H1 (cell line): ENCODE data around the gene CHPT1. TPM values are rescaled to one million over a fixed set of nuclear protein-coding genes. Genes with fewer than 3 reads are reported as not detected.

Experiments
- FOSL1 ChIP-seq: IDR thresholded peaks from 2 replicates; pipeline ENCODE4 v1.6.1; 2011; ENCODE audit warnings: mild to moderate bottlenecking, low read depth, low read length, moderate library complexity; ENCODE audit not compliant: insufficient read depth
- GTF2F1 ChIP-seq: IDR thresholded peaks from 2 replicates; pipeline ENCODE4 v1.6.1; 2012; ENCODE audit warnings: low read depth, low read length, improper control_type of control experiment, borderline replicate concordance
- JUN ChIP-seq: IDR thresholded peaks from 2 replicates; pipeline ENCODE4 v1.6.1; 2011; ENCODE audit warnings: low read depth, mild to moderate bottlenecking, improper control_type of control experiment, low read length
- MAFK ChIP-seq: IDR thresholded peaks from 2 replicates; pipeline ENCODE4 v1.6.1; 2012; ENCODE audit warnings: low read depth, mild to moderate bottlenecking, improper control_type of control experiment, low read length
- polyA plus RNA-seq, 7 experiments: library from polyadenylated mRNA; depleted of rRNA in 3 of 7; stranded (reverse) in 5 of 7; unstranded in 2 of 7; fragments of >200 nt in 5 of 7; fragments of 200-250 nt in 2 of 7; gene quantifications; 1 replicate in 5 of 7; 2 replicates in 1 of 7; 4 replicates in 1 of 7; pipeline versions ENCODE4 v1.2.1 to v1.2.3, GENCODE V29; 2011 to 2013; ENCODE audit warnings: missing spikeins in 2 of 7, mixed read lengths in 2 of 7
- total RNA-seq: library from RNA; stranded (reverse); fragmentation: NEBNext Ultra II Directional; extraction: Animal tissue kit (Norgen Biotek cat#: 25700); gene quantifications from 2 replicates; pipeline ENCODE4 v1.2.1, GENCODE V29; 2021
- TF ChIP-seq, protein P1 (sequence below): fragments of 300-600 bp; sonication (generic); IDR thresholded peaks from 2 replicates; pipeline ENCODE4 v1.7.1; 2012; ENCODE audit warnings: low read length, moderate library complexity, mild to moderate bottlenecking, inconsistent platforms; ENCODE audit not compliant: insufficient replicate concordance

CHPT1 gene
- total and polyA plus RNA-seq, 2 of the 8 experiments (the other 6 are each of a cell fraction or from before 2014, with no cell fraction given) = 13.3 to 22.5 TPM

DNA sequence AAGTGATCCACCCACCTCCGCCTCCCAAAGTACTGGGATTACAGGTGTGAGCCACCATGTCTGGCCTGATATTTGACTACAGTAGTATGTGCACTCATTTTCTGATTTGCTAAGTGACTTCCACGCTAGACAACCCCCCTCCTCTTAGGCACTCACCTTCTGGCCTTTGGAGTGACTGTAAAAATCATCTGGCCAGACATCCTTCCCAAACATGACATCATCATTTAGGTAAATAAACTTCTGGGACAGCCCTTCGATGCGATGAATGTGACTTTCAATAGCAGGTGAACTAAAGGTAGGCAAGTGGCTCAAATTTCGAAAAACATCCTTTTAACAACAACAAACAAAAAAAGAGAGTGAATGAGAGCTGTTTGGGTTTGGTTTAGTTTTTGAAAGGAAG lies 72.4 kb downstream of the CHPT1 start (continued):
- TF ChIP-seq, protein P1, sequence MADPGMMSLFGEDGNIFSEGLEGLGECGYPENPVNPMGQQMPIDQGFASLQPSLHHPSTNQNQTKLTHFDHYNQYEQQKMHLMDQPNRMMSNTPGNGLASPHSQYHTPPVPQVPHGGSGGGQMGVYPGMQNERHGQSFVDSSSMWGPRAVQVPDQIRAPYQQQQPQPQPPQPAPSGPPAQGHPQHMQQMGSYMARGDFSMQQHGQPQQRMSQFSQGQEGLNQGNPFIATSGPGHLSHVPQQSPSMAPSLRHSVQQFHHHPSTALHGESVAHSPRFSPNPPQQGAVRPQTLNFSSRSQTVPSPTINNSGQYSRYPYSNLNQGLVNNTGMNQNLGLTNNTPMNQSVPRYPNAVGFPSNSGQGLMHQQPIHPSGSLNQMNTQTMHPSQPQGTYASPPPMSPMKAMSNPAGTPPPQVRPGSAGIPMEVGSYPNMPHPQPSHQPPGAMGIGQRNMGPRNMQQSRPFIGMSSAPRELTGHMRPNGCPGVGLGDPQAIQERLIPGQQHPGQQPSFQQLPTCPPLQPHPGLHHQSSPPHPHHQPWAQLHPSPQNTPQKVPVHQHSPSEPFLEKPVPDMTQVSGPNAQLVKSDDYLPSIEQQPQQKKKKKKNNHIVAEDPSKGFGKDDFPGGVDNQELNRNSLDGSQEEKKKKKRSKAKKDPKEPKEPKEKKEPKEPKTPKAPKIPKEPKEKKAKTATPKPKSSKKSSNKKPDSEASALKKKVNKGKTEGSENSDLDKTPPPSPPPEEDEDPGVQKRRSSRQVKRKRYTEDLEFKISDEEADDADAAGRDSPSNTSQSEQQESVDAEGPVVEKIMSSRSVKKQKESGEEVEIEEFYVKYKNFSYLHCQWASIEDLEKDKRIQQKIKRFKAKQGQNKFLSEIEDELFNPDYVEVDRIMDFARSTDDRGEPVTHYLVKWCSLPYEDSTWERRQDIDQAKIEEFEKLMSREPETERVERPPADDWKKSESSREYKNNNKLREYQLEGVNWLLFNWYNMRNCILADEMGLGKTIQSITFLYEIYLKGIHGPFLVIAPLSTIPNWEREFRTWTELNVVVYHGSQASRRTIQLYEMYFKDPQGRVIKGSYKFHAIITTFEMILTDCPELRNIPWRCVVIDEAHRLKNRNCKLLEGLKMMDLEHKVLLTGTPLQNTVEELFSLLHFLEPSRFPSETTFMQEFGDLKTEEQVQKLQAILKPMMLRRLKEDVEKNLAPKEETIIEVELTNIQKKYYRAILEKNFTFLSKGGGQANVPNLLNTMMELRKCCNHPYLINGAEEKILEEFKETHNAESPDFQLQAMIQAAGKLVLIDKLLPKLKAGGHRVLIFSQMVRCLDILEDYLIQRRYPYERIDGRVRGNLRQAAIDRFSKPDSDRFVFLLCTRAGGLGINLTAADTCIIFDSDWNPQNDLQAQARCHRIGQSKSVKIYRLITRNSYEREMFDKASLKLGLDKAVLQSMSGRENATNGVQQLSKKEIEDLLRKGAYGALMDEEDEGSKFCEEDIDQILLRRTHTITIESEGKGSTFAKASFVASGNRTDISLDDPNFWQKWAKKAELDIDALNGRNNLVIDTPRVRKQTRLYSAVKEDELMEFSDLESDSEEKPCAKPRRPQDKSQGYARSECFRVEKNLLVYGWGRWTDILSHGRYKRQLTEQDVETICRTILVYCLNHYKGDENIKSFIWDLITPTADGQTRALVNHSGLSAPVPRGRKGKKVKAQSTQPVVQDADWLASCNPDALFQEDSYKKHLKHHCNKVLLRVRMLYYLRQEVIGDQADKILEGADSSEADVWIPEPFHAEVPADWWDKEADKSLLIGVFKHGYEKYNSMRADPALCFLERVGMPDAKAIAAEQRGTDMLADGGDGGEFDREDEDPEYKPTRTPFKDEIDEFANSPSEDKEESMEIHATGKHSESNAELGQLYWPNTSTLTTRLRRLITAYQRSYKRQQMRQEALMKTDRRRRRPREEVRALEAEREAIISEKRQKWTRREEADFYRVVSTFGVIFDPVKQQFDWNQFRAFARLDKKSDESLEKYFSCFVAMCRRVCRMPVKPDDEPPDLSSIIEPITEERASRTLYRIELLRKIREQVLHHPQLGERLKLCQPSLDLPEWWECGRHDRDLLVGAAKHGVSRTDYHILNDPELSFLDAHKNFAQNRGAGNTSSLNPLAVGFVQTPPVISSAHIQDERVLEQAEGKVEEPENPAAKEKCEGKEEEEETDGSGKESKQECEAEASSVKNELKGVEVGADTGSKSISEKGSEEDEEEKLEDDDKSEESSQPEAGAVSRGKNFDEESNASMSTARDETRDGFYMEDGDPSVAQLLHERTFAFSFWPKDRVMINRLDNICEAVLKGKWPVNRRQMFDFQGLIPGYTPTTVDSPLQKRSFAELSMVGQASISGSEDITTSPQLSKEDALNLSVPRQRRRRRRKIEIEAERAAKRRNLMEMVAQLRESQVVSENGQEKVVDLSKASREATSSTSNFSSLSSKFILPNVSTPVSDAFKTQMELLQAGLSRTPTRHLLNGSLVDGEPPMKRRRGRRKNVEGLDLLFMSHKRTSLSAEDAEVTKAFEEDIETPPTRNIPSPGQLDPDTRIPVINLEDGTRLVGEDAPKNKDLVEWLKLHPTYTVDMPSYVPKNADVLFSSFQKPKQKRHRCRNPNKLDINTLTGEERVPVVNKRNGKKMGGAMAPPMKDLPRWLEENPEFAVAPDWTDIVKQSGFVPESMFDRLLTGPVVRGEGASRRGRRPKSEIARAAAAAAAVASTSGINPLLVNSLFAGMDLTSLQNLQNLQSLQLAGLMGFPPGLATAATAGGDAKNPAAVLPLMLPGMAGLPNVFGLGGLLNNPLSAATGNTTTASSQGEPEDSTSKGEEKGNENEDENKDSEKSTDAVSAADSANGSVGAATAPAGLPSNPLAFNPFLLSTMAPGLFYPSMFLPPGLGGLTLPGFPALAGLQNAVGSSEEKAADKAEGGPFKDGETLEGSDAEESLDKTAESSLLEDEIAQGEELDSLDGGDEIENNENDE = no peak
- TF ChIP-seq GTF2F1 (no peak), FOSL1 (no peak), JUN (no peak), MAFK (no peak)
